NCI-H345 (cell line): Measurements from ENCODE around the gene USP5.
"Not testable (repeated sequence)": the region's sequence is repeated elsewhere in the genome, so short reads cannot be mapped to it uniquely, and the experiment has no call there.

ENCODE experiments used
- DNase-seq: peaks from one replicate; lab custom pipeline; 2025; lab: John Stamatoyannopoulos, UW

Gene USP5

DNA sequence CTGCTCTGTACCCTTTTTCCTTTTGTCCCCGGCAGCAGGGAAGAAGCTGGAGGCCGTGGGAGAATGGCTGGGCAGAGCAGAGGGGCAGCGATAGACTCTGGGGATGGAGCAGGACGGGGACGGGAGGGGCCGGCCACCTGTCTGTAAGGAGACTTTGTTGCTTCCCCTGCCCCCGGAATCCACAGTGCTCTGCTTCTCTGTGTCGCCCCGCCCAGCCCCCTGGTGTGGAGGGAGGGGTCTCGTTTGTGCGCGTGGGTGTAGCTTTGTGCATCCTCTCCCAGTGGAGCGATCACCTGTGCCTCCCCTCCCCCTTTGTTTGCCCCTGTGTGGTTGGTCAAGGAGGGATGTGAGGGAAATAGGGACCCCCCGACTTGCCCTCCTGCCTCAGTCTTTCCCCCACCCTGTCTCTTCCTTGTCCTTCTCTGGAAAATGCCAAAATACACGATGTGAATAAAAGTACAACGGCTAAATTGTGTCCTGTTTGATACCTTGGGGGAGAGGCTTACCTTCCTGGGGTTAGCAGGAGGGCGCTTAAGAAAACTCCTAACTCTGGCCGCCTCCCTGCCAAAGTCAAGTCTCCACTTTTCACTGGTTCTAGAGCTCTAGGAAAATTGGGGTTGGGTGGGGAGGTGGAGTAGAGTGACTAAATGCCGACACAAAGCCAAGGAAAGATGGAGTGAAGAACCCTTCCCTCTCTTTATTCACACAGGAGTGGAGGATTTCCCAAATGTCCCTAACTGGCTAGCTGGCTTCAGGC is 14.4 kb downstream of the USP5 start:
- DNase-seq = no peak

DNA sequence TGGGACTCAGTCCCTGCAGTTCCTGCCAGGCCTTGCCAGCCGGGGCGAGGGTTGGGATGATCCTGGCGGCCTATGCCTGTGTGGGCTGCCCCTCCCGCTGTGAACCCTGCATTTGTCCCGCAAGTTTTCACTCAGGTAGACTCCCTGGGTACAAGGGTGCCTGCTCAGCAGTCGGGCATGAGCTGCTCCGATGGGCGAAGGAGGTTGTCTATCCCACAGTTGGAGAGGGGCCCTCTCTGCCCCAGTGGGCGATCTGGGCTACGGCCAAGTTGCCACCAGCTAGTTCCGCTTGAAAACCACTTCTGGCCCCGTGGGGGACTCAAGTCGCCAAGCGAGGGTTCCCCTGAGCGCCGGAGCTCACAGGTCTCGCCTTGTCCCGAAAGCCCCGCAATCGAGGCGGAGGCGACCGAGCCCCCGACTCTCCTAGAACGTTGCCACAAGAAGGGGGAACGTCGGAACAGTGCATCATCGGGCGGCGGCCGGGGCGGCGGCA is 15.0 kb downstream of the USP5 start:
- no peak for DNase-seq

- DNase-seq = peak; percentile 82
Measured at GRCh38 chr12:6867413-6868210, 15.7 kb downstream of the USP5 start, which contains the start of gene TPI1. TPI1 (plus strand) TSS chr12:6867531; CDS start chr12:6867567, 36 bp downstream.

DNA sequence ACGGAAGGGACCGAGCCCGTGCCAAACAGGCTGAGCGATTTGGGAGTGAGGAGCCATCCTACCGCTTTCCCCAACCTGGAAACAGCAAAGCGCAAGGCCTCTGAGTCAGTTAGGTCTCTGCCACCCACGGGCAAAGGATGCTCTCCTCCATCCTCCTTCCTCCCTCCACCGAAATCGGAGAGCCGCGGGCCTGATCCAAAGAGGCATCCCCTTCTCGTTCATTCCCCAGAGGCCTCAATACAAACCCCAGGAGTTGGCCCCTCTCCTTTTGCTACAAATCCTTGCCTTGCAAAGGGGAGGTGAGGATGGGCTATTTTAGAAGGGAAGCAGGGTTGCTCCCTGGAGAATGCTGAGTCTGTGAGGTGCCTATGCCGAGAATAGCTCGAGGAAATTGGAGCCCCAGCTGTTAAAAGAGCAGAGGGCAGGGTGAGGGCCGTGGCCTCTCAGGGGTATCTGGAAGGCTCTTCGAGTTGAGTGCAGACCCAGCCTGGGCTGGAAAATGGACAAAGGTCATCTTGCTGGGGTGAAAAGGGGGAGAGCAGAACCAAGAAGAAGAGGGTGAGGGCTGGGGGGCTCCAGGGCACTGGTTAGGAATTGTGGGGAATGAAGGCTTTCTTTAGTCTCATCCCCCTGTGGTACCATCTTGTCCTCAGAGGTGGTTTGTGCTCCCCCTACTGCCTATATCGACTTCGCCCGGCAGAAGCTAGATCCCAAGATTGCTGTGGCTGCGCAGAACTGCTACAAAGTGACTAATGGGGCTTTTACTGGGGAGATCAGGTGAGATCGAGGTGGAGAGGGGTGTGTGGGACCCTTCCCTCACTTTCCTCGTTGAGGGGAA is 16.5 kb downstream of the USP5 start:
- no peak for DNase-seq

DNA sequence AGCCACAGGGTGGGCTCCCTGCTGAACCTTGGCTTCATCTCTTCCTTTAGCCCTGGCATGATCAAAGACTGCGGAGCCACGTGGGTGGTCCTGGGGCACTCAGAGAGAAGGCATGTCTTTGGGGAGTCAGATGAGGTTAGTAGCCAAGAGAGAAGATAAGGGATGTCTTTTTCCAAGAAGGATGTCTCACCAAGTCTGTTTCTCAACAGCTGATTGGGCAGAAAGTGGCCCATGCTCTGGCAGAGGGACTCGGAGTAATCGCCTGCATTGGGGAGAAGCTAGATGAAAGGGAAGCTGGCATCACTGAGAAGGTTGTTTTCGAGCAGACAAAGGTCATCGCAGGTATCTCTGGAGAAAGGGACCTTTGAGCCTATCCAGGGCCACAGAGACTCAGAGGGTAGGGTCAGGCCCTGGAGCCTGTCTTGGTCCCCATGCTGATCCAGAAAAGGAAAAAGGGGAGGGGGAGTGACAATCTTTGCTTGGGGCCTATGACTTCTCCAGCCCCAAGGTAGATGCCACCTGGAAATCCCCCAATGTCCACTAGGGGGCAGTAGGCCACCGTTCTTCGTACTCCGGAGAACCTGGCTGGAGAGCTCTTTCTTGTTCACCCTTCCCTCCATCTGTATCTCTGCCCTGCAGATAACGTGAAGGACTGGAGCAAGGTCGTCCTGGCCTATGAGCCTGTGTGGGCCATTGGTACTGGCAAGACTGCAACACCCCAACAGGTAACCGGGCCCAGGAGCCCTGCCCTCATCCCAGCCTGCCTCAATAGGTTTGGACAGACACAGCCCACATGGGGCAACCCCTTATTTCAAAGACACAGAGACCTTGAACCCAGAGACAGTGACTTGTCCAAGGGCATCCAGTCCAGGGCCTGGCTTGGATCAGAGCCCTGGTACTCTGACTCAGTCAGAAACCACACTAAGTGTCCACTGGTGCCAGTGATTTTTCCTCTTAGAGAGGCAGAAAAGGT is 17.4 kb downstream of the USP5 start:
- DNase-seq = peak; percentile 84

DNA sequence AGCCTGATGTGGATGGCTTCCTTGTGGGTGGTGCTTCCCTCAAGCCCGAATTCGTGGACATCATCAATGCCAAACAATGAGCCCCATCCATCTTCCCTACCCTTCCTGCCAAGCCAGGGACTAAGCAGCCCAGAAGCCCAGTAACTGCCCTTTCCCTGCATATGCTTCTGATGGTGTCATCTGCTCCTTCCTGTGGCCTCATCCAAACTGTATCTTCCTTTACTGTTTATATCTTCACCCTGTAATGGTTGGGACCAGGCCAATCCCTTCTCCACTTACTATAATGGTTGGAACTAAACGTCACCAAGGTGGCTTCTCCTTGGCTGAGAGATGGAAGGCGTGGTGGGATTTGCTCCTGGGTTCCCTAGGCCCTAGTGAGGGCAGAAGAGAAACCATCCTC is 18.4 kb downstream of the USP5 start:
- DNase-seq = not testable (repeated sequence)

DNA sequence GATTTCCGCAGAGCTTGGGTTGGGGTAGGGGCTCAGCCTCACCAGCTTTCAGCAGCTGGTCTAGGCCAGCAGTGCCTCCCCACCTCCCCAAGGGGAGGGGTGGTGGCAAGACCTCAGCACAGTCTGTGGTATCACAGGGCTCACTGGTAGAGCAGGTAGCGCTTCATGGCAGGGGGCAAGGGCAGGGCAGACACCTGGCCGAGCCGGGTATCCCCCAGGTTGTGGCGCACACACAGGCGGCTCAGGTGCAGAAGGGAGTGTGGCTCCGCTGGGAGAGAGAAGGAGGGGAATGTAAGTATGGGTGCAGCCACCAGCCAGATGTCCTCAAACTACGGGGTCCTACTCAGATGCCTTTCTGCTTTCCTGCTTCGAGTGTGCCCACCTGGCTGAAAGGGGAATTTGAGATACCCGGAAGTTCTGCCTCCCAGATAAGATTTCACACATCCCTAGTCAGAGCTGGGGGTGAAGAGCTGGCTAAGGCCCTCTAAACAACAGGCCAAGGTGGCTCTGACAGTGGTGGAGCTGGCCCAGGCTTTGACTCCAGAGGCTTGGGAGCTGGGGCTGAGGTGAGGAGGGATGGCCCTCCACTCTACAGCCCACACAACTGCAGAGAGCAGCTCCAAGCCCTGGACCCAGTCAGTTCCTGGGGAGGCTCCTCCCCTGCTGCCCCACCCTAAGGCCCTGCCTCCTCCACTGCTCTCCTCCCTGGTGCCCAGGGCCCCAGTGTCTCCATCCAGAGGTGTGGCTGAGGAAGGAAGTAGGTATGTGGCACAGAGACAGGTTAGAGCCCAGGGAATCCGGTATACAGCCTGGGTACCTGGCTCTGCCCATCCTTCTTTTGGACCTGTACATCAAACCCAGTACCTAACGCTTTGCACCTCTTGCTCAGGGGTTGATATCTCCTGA is 19.4 kb downstream of the USP5 start:
- DNase-seq = peak; percentile 66

GRCh38 chr12:6872073-6873048 is 20.4 kb downstream of the USP5 start:
- peak; percentile 82 for DNase-seq

DNA sequence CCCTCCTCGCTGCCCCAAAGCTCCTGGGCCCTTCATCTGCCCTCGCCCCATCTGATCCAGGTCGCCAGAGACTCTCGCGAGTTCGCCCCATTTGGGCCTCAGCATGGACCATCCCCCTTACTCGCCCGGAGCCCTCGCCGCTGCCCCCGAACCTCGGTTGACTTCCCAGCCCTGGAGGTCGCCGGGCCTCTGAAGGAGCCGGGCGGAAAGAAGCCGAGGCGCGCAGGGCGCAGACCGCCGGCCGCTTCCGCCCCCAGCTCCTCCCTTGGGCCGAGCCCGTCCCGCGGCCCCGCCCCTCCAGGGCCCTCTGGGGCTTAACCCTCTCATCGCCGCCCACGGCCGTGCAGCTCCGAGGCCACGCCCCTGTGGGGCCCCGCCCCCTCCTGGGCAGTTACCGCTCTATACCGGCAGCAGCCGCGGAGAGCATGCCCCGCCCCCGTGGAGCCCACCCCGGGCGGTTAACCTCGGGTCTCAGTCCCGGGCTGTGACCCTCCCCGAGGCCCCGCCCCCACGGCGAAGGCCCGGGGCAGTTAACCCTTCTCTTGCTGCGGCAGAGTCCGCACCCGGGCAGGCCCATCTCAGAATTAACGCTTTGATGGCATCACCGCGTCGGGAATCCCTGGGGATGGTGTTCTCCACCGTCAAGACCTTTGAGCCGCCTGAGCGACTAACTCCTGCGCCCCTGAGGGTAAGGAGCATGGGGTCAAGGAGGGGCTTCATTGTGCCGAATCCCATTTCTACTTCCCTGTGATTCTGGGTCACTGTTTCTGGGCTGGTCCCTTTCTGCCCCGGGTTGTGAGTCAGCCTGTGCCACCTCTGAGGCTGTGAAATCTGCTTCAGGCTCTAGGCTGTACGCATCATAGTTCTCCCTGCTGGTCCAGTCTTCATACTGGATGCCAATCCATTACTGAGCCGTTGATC is 21.4 kb downstream of the USP5 start, which contains the start of gene SPSB2:
TSS of gene SPSB2 (minus strand) at position 210 of the 921 bp plus-strand sequence. CDS start 402 bp downstream, outside the sequence.
- peak; percentile 99 for DNase-seq

DNA sequence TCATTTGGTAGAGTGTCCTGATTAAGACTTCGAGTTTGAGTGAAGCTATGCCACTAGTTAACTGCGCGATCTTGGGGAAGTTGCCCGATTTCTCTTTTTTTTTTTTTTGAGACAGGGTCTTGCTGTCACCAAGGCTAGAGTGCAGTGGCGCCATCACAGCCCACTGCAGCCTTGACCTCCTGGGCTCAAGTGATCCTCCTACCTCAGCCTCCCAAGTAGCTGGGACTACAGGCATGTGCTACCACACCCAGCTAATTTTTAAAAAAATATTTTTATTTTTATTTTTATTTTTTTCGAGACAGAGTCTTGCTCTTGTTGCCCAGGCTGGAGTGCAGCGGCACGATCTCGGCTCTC is 22.0 kb downstream of the USP5 start:
- not testable (repeated sequence) for DNase-seq

DNA sequence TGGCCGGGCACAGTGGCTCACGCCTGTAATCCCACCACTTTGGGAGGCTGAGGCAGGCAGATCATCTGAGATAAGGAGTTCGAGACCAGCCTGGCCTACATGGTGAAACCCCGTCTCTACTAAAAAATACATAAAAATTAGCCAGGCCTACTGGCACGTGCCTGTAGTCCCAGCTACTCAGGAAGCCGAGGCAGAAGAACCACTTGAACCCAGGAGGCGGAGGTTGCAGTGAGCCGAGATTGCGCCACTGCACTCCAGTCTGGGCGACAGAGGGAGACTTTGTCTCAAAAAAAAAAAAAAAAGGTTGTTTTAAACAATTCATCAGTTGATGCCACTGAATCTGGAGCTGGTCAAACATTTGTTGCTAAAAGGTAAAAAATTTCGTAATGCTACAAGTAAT is 27.9 kb downstream of the USP5 start:
- not testable (repeated sequence) for DNase-seq

DNA sequence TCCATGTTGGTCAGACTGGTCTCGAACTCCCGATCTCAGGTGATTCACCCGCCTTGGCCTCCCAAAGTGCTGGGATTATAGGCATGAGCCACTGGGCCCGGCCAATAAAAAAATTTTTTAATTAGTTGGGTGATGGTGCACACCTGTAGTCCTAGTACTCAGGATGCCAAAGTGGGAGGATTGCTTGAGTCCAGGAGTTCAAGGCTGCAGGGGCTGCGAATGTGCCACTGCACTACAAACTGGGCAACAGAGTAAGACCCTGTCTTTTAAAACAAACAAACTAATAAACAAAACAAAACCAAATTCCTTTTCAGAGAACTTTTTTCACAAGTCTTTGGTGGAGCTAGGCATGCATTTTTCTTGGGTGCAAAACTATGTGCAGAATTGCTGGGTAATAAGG is 31.3 kb downstream of the USP5 start:
- DNase-seq = no peak

DNA sequence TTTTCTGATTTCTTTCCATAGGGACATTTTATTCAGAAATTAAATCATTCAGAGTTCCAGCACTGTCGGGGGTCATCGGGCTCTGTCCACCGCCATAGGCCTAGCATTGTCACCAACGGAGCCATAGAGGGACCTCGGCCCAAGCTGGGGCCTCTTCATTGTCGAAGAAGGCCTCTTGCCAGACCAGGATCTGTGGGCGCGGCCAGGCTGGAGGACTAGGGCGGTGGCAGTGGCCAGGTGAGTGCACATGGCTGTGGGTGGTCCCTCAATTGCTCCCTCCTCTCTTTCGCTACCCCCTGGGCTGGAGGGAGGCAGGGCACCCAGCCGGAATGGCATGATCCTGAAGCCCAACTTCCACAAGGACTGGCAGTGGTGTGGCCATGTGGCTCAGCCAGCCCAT is 31.7 kb downstream of the USP5 start:
- DNase-seq = no peak

DNA sequence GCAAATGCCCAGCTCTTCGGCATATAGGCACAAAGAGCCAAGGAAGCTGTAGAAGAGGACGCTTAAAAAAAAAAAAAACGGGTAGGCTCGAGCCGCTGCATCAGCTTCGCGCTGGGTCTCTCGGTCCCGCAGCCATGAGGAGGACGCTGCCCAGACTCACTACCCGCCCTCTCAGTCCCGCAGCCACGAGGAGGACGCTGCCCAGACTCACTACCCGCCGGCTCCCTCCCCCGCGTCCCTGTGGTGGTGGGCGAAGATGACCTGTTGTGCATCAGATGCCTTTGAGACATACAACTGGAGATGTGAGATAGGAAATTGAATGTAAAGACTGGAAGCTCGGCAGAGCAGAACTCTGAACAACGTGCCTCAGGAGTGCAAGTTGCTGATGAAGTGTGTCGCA is 32.6 kb downstream of the USP5 start:
- no peak for DNase-seq

DNA sequence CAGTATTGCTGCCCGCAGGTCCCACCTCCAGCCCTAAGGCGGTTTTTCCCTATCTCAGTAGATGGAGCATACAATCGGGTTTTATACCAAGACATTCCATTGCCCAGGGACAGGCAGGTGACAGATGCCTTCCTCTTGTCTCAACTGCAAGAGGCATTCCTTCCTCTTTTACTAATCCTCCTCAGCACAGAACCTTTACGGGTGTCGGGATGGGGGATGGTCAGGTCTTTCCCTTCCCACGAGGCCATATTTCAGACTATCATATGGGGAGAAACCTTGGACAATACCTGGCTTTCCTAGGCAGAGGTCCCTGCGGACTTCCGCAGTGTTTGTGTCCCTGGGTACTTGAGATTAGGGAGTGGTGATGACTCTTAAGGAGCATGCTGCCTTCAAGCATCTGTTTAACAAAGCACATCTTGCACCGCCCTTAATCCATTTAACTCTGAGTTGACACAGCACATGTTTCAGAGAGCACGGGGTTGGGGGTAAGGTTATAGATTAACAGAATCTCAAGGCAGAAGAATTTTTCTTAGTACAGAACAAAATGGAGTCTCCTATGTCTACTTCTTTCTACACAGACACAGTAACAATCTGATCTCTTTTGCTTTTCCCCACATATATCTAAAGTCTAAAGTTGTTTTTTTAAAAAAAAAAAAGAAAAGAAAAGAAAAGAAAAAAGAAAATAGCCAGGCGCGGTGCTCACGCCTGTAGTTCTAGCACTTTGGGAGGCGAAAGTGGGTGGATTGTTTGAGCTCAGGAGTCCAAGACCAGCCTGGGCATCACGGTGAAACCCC is 34.5 kb downstream of the USP5 start:
- DNase-seq = not testable (repeated sequence)

DNA sequence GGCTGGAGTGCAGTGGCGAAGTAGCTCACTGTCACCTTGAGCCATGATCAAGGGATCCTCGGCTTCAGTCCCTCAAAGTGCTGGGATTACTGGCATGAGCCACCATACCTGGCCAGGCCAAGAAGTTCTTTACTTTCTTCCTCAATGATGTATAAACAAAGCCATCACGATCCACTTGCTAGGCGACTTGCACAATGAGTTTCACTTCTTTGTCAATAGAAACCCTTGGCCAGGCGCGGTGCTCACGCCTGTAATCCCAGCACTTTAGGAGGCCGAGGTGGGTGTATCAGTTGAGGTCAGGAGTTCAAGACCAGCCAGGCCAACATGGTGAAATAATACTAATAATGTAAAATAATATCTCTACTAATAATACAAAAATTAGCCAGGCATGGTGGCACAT is 35.5 kb downstream of the USP5 start:
- no peak for DNase-seq

DNA sequence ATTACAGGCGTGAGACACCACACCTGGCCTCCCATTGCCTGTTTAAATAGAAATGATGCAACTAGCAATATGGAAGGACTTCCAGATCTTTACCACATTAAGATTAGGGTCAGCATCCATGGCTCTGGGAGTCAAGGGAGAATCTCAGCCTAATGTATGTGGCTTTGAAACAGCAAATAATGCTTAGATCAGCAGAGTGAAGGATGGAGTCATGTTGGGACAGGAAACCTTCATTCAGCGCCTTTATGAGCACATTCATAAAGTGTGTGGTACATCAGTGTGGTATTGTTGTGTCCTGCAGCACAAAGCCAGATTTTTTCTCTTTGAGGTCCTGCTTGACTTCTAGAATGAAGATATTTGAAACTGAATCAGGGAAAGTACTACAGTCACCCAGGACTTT is 36.4 kb downstream of the USP5 start:
- no peak for DNase-seq
